OCI-LY1 (cell line): ENCODE results near the gene LTA4H.

Experiments
- CTCF ChIP-seq: fragments of 200-600 bp; sonication (generic), shearing (Covaris generic); IDR thresholded peaks from 2 replicates; pipeline ENCODE4 v1.5.1; 2017; ENCODE audit warnings: mild to moderate bottlenecking, antibody characterized with exemption, low read length, moderate library complexity, mixed read lengths
- EZH2 ChIP-seq: fragments of 200-600 bp; sonication (generic), shearing (Covaris generic); IDR thresholded peaks from 2 replicates; pipeline ENCODE4 v1.8.0; 2017; ENCODE audit warnings: borderline replicate concordance, mixed run types, mild to moderate bottlenecking, antibody characterized with exemption, low read length, moderate library complexity, mixed read lengths

- no peak for TF ChIP-seq CTCF
- no peak for TF ChIP-seq EZH2
Measured at GRCh38 chr12:95966287-95966870, 69.0 kb downstream of the LTA4H start.
